ENCODE results near the gene C2.

The C2 gene

GRCh38 chr6:31949926-31950548 lies 22.5 kb downstream of the C2 start:
- H3K27ac Mint-ChIP-seq, result peak overlapping the region; percentile 43
- H3K36me3 Mint-ChIP-seq (ENCODE audit: low read depth), result peaks cover 27% of the 10 kb centered on the region
- H3K4me3 Mint-ChIP-seq, result no peak overlapping the region
- no peak for DNase-seq
- peaks cover 18% of the 10 kb centered on the region for H3K4me1 Mint-ChIP-seq
- no peak for TF ChIP-seq CTCF (IDR thresholded peaks at IDR 0.05)
- H3K27me3 Mint-ChIP-seq (ENCODE audit: low read depth, poor library complexity), result peaks cover 9% of the 10 kb centered on the region
- H3K9me3 Mint-ChIP-seq, result no peaks in the 10 kb centered on the region

- TF ChIP-seq CTCF (IDR thresholded peaks at IDR 0.05), result peak; percentile 69
- Mint-ChIP-seq H3K27me3 (ENCODE audit: low read depth, poor library complexity) (peaks cover 3% of the 10 kb centered on the region), H3K36me3 (ENCODE audit: low read depth) (peaks cover 44% of the 10 kb centered on the region), H3K4me3 (no peak overlapping the region), H3K9me3 (no peaks in the 10 kb centered on the region), H3K4me1 (peaks cover 14% of the 10 kb centered on the region), H3K27ac (peak overlapping the region; percentile 24)
- DNase-seq, result peak; percentile 74
Measured at GRCh38 chr6:31952140-31952805, 24.8 kb downstream of the C2 start.

DNA sequence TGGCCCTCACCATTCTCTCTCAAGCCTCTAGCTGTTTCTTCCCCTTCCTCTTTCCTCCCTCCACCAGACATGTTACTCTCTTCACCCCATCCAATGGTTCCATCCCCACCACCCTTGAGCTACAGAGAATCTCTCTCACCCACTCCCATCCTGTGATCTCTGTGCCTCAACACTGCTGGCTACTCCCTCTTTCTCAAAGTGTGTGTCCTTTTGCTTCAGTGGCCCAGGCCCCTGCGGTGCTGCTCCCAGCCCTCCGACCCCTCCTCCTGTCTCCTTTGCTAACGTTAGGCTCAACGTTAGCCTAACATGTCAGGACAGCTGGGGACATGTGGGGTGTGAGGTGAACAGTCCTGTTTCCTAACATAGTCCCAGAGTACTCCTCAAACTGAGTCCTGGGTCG lies 25.4 kb downstream of the C2 start:
- no peaks in the 10 kb centered on the region for H3K9me3 Mint-ChIP-seq
- peaks cover 46% of the 10 kb centered on the region for H3K36me3 Mint-ChIP-seq (ENCODE audit: low read depth)
- DNase-seq, result no peak
- H3K27ac Mint-ChIP-seq, result peak overlapping the region; percentile 24
- no peak for TF ChIP-seq CTCF (IDR thresholded peaks at IDR 0.05)
- H3K4me3 Mint-ChIP-seq, result no peak overlapping the region
- H3K27me3 Mint-ChIP-seq (ENCODE audit: low read depth, poor library complexity), result peaks cover 3% of the 10 kb centered on the region
- peaks cover 15% of the 10 kb centered on the region for H3K4me1 Mint-ChIP-seq

DNA sequence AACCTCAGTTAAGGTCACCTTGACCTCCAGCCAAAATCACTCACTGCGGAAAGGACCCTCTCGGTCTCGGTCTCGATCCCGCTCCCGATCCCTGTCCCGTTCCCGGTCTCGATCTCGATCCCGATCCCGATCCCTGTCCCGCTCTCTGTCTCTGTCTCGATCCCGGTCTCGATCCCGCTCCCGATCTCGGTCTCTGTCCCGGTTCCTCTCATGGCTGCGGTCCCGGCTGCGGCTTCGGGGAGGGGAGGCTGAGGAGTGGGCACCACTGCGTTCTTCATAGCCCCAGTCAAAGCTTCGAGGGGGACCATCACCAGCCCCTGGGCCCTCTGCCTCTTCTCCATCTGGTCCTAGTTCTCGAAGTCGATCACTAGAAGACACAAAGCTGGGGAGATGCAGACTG lies 27.0 kb downstream of the C2 start:
- Mint-ChIP-seq H3K27me3 (ENCODE audit: low read depth, poor library complexity) (no peaks in the 10 kb centered on the region), H3K27ac (no peak overlapping the region), H3K4me1 (peaks cover 22% of the 10 kb centered on the region), H3K4me3 (no peak overlapping the region), H3K36me3 (ENCODE audit: low read depth) (peaks cover 46% of the 10 kb centered on the region), H3K9me3 (no peaks in the 10 kb centered on the region)
- no peak for TF ChIP-seq CTCF (IDR thresholded peaks at IDR 0.05)
- no peak for DNase-seq

- H3K36me3 Mint-ChIP-seq (ENCODE audit: low read depth), result peaks cover 53% of the 10 kb centered on the region
Measured at GRCh38 chr6:31956796-31957195, 29.3 kb downstream of the C2 start.

More at GRCh38 chr6:31956796-31957195, 29.3 kb downstream of the C2 start:
- TF ChIP-seq CTCF (IDR thresholded peaks at IDR 0.05), result no peak
- Mint-ChIP-seq H3K27ac (no peak overlapping the region), H3K4me3 (peak overlapping the region; percentile 99), H3K4me1 (peaks cover 32% of the 10 kb centered on the region), H3K27me3 (ENCODE audit: low read depth, poor library complexity) (no peaks in the 10 kb centered on the region), H3K9me3 (no peaks in the 10 kb centered on the region)
- no peak for DNase-seq
